Measurements from ENCODE around the gene ZNF688.
A peak's percentile ranks its signal among the peaks of the same experiment; 100 is the strongest.
"Not testable (repeated sequence)": the region's sequence is repeated elsewhere in the genome, so short reads cannot be mapped to it uniquely, and the experiment has no call there.

The ZNF688 gene

DNA sequence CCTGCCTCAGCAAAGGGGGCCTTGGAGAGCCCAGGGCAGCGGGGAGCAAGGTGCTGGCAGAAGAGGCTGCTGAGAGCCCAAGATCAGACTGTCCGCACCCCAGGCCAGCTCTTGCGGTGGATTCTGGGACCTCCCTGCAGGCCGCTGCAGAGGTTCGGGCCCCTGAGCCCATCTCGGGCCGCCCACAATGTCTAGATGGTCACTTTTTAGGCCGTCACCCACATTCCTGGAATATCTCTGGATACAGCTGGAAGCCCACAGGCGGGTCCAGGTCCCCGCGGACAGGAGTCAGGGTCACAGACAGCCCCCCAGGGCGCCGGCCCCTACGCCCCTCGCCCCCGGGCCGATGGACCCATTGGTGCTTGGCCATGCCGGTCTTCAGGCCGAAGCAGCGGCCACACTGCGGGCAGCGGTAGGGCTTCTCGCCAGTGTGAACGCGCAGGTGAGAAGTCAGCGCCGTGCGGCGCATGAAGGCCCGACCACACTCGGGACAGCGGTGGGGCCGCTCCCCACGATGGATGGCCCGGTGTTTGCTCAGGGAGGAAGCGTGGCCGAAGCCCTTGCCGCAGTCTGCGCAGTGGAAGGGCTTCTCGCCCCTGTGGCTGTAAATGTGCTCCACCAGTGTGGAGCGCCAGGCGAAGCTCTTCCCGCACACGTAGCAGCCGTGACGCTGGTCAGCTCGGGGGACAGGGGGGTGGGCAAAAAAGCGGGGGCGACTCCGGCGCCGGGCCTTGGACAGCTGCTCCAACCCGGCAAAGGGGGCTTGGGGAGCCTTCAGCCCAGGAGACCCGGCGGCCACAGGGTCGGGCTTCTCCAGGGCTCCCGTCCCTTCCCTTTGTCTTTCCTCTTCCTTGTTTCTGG lies 39.0 kb downstream of the ZNF688 start:
- no peak for DNase-seq

DNA sequence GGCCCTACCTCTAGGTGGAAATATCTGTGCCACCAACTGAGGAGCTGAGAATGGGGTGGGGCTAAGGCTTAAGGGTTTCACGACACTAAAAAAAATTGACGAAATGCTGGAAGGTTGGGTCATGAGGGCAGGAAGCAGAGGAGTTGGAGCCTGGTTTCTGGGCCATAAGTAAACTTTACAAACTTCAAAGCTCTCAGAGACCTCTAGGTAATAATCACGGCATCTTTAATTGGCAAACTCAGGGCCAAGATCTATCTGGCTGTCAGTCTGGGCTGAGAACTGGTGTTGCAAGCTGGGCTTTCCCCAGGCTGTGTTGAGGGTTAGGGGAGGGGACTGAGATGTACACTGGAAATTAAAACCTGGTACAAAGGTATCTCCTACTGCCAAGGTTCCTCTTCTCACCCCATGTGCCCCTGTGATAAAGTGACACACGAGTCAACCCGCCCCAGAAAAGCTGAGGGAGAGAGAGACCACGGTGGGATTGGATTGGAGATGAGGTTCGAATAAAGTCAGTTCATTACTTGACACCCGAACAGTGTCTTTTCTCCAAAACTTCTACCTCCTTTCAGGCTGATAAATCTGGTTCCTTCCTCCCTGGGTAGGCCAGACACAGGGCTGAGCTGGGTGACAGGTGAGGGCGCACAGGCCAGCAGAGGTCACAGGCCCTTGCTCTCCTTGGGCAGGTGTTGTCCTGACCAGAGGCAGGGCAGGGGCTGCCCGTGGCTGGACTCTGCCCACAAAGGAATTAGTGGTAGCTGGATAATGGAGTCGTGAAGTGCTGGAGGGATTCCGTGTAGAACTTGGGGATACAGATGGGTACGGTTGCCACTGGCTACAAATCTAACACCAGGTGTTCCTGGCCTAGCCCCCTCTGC lies 41.1 kb downstream of the ZNF688 start:
- DNase-seq: no peak

DNA sequence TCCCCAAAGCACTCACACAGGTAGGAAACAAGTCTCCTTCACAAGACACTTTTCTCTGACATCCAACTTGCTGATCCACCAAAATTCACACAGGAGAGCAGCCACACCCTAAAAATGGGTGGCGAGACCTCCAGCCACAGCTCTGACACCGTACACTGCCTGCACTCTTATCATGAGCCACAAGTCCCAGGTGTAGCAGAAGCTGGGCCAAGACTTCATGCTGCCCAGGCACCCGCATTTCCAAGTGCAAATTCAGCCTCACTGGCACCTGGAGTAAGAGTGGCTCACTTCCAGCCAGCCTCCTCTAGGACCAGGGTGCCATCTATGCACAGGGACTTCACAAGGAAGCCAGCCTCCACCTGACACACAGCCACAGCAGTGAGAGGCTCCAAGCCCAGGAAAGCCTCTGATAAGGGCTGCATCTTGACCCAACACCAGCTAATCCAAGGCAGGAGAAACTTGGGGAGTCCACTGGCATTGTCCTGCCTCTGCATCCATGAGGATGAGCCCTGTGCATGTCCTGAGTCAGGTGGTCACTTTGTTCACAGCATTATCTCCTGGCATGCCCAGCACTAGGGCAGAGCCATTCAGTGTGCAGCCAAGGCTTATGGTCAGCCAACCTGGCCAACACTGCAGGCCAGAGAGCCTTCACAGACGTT lies 42.6 kb downstream of the ZNF688 start:
- no peak for DNase-seq

- DNase-seq: no peak
These were observed 43.8 kb downstream of the ZNF688 start for GRCh38 chr16:30527635-30528178.

GRCh38 chr16:30526823-30527634 lies 44.5 kb downstream of the ZNF688 start:
- peak; percentile 87 for DNase-seq

- no peak for DNase-seq
These were observed 45.2 kb downstream of the ZNF688 start, which contains the start of gene ZNF768 for GRCh38 chr16:30526137-30526822. TSS of gene ZNF768 (minus strand) at chr16:30526566. CDS start at chr16:30526413, 153 bp downstream.

DNA sequence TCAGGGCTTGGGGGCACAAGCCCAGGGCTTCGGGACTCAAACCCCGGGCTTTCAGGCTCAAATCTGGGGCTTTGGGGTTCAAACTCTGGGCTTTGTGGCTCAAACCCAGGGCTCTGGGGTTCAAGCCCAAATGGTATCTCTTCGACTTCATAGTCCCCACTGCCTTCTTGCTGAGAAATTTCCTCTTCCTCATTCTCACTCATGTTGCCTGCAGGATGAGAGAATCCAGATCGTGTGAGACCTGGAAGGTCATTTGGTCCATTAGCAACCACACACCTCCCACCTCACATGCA lies 45.7 kb downstream of the ZNF688 start:
- DNase-seq: no peak

- DNase-seq: no peak
These were observed 46.6 kb downstream of the ZNF688 start for GRCh38 chr16:30524575-30525568.

- DNase-seq: no peak
These were observed 47.5 kb downstream of the ZNF688 start for GRCh38 chr16:30523768-30524574.

DNA sequence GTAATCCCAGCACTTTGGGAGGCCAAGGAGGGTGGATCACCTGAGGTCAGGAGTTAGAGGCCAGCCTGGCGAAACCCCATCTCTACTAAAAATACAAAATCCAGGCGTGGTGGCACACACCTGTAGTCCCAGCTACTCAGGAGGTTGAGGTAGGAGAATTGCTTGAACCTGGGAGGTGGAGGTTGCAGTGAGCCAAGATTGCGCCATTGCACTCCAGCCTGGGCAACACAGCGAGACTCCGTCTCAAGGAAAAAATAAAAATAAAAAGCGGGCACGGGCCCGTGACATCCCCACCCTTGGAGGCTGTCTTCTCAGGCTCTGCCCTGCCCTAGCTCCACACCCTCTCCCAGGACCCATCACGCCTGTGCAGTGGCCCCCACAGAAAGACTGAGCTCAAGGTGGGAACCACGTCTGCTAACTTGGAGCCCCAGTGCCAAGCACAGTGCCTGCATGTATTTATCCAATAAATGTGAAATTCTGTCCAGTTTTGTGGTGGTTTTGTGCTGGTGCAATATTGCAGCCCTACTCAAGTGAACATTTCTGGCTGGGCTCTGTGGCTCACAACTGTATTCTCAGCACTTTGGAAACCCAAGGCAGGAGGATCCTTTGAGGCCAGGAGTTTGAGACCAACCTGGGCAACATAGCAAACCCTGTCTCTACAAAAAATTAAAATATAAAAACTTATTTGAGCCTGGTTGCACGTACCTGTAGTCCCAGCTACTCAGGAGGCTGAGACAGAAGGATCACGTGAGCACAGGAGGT lies 48.6 kb downstream of the ZNF688 start:
- DNase-seq: not testable (repeated sequence)

DNA sequence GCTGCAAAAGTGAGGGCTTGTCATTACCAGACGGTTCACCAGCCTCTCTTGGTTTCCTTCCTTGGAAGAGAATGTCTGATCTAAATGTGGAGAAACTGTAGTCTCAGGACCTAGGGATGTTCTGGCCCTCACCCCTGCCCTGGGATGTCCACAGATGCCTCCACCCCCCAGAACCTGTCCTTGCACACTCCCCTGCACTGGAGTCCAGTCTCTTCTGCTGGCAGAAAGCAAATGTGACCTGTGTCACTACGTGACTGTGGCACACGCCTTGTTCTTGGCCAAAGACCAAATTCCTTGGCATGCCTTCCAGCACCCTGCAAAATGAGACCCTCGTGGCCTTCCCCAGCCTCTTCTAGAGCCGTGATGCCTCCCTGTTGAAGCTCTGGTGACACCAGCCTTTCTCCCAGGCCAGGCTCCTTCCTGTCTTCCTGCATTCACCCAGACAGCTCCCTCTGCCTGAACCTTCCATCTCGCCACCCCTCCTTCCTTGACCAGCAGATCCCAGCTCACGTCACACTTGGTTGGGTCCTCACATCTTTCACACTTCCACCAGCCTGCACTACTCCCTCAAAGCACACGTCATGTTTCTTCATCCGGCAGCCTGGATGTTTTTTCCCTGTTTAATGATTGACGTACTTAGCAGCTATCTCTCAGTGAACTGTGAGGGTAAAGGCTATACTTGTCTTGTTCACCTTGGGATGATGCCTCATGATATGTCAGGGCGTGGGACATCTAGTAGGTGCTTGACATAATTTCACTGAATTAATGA lies 49.5 kb downstream of the ZNF688 start:
- peak; percentile 90 for DNase-seq

- DNase-seq: no peak
These were observed 50.0 kb downstream of the ZNF688 start for GRCh38 chr16:30521476-30521872.

All from kidney glomerular epithelial cell (primary cell).